ENCODE data around the gene HRCT1.

DNA sequence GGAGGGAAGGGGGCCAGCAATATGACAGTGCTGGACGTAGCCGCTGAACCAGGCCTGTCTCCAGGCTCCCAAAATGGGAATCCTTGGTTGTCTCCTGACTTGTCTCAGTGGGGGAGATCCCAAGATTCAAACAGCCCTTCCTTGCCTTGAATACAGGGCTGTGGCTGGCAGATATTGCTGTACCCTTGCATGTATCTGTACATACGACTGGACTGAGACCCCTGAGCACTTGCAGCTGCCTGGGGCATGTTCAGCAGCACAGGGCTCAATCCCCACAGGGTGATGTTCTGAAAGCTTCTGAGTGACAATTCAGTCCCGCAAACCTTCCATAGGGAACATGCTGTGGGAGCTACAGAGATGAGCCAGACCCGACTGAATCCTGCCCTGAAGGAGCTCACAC, 49.1 kb upstream of the HRCT1 start:
- TF ChIP-seq, protein P1, sequence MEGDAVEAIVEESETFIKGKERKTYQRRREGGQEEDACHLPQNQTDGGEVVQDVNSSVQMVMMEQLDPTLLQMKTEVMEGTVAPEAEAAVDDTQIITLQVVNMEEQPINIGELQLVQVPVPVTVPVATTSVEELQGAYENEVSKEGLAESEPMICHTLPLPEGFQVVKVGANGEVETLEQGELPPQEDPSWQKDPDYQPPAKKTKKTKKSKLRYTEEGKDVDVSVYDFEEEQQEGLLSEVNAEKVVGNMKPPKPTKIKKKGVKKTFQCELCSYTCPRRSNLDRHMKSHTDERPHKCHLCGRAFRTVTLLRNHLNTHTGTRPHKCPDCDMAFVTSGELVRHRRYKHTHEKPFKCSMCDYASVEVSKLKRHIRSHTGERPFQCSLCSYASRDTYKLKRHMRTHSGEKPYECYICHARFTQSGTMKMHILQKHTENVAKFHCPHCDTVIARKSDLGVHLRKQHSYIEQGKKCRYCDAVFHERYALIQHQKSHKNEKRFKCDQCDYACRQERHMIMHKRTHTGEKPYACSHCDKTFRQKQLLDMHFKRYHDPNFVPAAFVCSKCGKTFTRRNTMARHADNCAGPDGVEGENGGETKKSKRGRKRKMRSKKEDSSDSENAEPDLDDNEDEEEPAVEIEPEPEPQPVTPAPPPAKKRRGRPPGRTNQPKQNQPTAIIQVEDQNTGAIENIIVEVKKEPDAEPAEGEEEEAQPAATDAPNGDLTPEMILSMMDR (IDR thresholded peaks at IDR 0.05) = no peak
- no peak for TF ChIP-seq POLR2A (IDR thresholded peaks at IDR 0.05)

All from breast epithelium (tissue), 3 donors.